ENCODE data around the gene SLC4A5. TPM values are rescaled to one million over a fixed set of nuclear protein-coding genes. Genes with fewer than 3 reads are reported as not detected.

SLC4A5 gene
- total and polyA plus RNA-seq, 2 of the 8 experiments (the other 6 are each of a cell fraction or from before 2014, with no cell fraction given): 0.42 to 0.52 TPM

DNA sequence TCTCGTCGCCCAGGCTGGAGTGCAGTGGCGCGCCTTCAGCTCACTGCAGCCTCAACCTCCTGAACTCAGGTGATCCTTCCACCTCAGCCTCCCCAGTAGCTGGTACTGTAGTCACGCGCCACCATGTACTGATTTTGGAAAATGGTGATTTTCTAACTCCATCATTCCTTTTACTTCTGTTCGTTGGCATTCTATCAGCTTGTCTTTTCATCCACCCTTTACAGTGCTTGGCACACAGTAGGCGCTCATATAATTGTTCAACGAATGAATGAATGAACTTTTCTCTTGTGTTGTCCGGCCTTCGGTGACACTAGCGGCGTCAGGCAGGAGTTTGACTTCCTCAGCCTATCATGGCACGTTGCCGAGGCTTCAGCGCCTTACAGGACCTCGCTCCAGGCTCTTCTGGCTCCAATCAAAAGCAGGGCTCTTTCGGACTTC is 145.2 kb downstream of the SLC4A5 start:
- H3K56ac ChIP-seq (replicated peaks; ENCODE audit: insufficient read length, low read depth, low read length): no peak overlapping the region
- DNase-seq (ENCODE audit: low read depth in 1 of 2, low spot score in 2 of 2): no peak
- H3K4me2 ChIP-seq (ENCODE audit: insufficient read depth in 1 of 2, low read depth in 2 of 2, low read length in 2 of 2): peak overlapping the region; percentile 55 to 100
- peaks cover 8% of the 10 kb centered on the region for H3K23me2 ChIP-seq (ENCODE audit: low read depth, low read length)
- H3K18ac ChIP-seq (ENCODE audit: extremely low read depth, low read length): no peak overlapping the region
- H2BK120ac ChIP-seq (replicated peaks; ENCODE audit: low read depth, low read length): no peak overlapping the region
- H3K79me1 ChIP-seq (ENCODE audit: low read depth, low read length): no peaks in the 10 kb centered on the region
- WGBS, 2 experiments (ENCODE audit: extremely low coverage in 1 of 2, insufficient coverage in 1 of 2, insufficient read length in 1 of 2, insufficient replicate concordance in 2 of 2, low coverage in 1 of 2, low lambda C conversion rate in 2 of 2, missing lambda C conversion rate in 1 of 2): 33% methylated on average over 17 of the region's 18 CpGs; no CpG with 5 or more reads in 1 of the 2 experiments
- H3K4ac ChIP-seq (replicated peaks; ENCODE audit: insufficient read length, low read depth, low read length): no peak overlapping the region
- peaks cover 0 to 8% (median 3%) of the 10 kb centered on the region in 4 experiments; a peak in 2 of 7 replicates for H3K4me1 ChIP-seq (replicated peaks in 1 of 4; ENCODE audit: control insufficient read depth in 3 of 4, insufficient read depth in 4 of 4, low read length in 3 of 4)
- no peak overlapping the region; the same call in 1 of the 2 replicates for H2BK5ac ChIP-seq (ENCODE audit: low read depth, low read length)
- H3K27me3 ChIP-seq (replicated peaks in 1 of 4; ENCODE audit: control insufficient read depth in 3 of 4, extremely low read depth in 1 of 4, insufficient read depth in 3 of 4, low read length in 3 of 4): no peaks in the 10 kb centered on the region
- ChIA-PET CTCF (ENCODE audit: partially characterized antibody) (interaction anchor here (0.9 to 2.9 kb wide), 11 partner anchors 10 to 193 kb away, joined by 3 to 23 read pairs (median 3); partner anchors contain the start of genes BOLA3 and MOB1A), POLR2A (ENCODE audit: partially characterized antibody) (interaction anchor here (1.1 to 72.1 kb wide), 16 partner anchors 11 to 461 kb away, joined by 3 to 2699 read pairs (median 4); partner anchors contain the start of genes BOLA3, MOB1A, MTHFD2 and STAMBP)
- H3K4me3 ChIP-seq (ENCODE audit: extremely low read depth in 1 of 4, insufficient read depth in 2 of 4, low read depth in 3 of 4, low read length in 4 of 4): peak overlapping the region; percentile 85 to 98 (median 89)
- peaks cover 0 to 28% (median 2%) of the 10 kb centered on the region in 4 experiments; a peak in 4 of 8 replicates for H3K36me3 ChIP-seq (ENCODE audit: control insufficient read depth in 2 of 4, insufficient read depth in 4 of 4, low read length in 3 of 4)
- H2BK12ac ChIP-seq (ENCODE audit: low read depth, low read length): peak overlapping the region; percentile 80; the same call in 1 of the 2 replicates
- no peak overlapping the region for H2BK20ac ChIP-seq (ENCODE audit: low read length)
- H2AFZ ChIP-seq (ENCODE audit: low read length): peak overlapping the region; percentile 72; the same call in 1 of the 2 replicates
- peak overlapping the region; percentile 13 for H4K5ac ChIP-seq (ENCODE audit: insufficient read length, low read depth, low read length)
- peaks cover 18 to 26% of the 10 kb centered on the region in 2 experiments for H4K20me1 ChIP-seq (replicated peaks in 1 of 2; ENCODE audit: control insufficient read depth in 1 of 2, insufficient read depth in 2 of 2, low read length in 2 of 2)
- no peak overlapping the region for H2AK5ac ChIP-seq (ENCODE audit: low read depth, low read length)
- no peak overlapping the region for H4K8ac ChIP-seq (ENCODE audit: extremely low read depth, insufficient read depth, low read length)
- no peak overlapping the region for H3K27ac ChIP-seq (ENCODE audit: low read depth, low read length)
- H4K91ac ChIP-seq (replicated peaks; ENCODE audit: insufficient read length, low read length): no peak overlapping the region
- peak overlapping the region; percentile 36; the same call in 1 of the 2 replicates for H2BK15ac ChIP-seq (ENCODE audit: low read length)
- H3K23ac ChIP-seq (ENCODE audit: insufficient read length): no peak overlapping the region
- H3K79me2 ChIP-seq (ENCODE audit: control insufficient read depth in 1 of 2, insufficient read depth in 2 of 2, low read length in 2 of 2): peaks cover 30 to 46% of the 10 kb centered on the region in 2 experiments
- no peaks in the 10 kb centered on the region for H3K9me3 ChIP-seq (ENCODE audit: insufficient read depth in 2 of 2, low read depth in 1 of 2, low read length in 1 of 2)
- H3K14ac ChIP-seq (ENCODE audit: insufficient read length): no peak overlapping the region
- peak; percentile 62 for FAIRE-seq
- TF ChIP-seq ASH2L (IDR thresholded peaks at IDR 0.05; ENCODE audit: low read length) (no peak), RFX5 (IDR thresholded peaks at IDR 0.05; ENCODE audit: borderline replicate concordance, low read depth, low read length) (0 out of 2 replicates have a peak, but pooled peaks have one; percentile 38), KDM1A (IDR thresholded peaks at IDR 0.05; ENCODE audit: borderline replicate concordance, low read length) (0 out of 2 replicates have a peak, but pooled peaks have one; percentile 33)
- peak overlapping the region in 3 of 4 experiments; percentile 26 to 48 (median 41); a peak in 4 of 7 replicates for H3K9ac ChIP-seq (replicated peaks in 1 of 4; ENCODE audit: extremely low read depth in 1 of 4, low read depth in 3 of 4, low read length in 3 of 4)

Data from H1 (cell line).